Astrocyte (in vitro differentiated cells and primary cell): ENCODE results near the gene TK2.

Experiments used
- CTCF ChIP-seq: IDR thresholded peaks from 2 replicates; pipeline ENCODE4 v1.5.1; 2011; ENCODE audit warnings: low read depth, mild to moderate bottlenecking, inconsistent platforms, low read length, moderate library complexity; ENCODE audit not compliant: insufficient read depth
- EZH2 ChIP-seq: IDR thresholded peaks from 2 replicates; pipeline ENCODE4 v1.6.1; 2012; ENCODE audit warnings: mild to moderate bottlenecking, low read length, inconsistent platforms; ENCODE audit not compliant: insufficient read depth

GRCh38 chr16:66458292-66458691 lies 91.6 kb downstream of the TK2 start:
- TF ChIP-seq CTCF (no peak), EZH2 (no peak)
